ENCODE data around the gene USH1C.

Gene USH1C

DNA sequence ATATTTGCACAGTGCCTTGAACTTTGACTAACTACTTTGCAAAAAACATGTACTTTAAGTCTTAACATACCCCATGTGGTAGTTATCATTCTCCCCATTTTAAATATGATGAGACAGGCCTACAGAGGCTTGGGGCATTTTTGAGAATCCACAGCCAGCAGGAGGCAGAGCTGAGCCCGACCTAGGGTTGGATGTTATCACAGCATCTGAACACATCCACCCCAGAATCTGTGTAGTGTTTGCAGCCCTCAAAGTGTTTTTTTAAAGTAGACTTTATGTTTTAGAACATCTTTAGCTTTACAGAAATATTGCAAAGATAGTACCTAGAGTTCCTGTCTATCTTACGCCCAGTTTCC is 20.4 kb upstream of the USH1C start:
- no peak overlapping the region for H3K27ac ChIP-seq
- TF ChIP-seq, protein P1, sequence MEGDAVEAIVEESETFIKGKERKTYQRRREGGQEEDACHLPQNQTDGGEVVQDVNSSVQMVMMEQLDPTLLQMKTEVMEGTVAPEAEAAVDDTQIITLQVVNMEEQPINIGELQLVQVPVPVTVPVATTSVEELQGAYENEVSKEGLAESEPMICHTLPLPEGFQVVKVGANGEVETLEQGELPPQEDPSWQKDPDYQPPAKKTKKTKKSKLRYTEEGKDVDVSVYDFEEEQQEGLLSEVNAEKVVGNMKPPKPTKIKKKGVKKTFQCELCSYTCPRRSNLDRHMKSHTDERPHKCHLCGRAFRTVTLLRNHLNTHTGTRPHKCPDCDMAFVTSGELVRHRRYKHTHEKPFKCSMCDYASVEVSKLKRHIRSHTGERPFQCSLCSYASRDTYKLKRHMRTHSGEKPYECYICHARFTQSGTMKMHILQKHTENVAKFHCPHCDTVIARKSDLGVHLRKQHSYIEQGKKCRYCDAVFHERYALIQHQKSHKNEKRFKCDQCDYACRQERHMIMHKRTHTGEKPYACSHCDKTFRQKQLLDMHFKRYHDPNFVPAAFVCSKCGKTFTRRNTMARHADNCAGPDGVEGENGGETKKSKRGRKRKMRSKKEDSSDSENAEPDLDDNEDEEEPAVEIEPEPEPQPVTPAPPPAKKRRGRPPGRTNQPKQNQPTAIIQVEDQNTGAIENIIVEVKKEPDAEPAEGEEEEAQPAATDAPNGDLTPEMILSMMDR (conservative IDR thresholded peaks at IDR 0.05): no peak

DNA sequence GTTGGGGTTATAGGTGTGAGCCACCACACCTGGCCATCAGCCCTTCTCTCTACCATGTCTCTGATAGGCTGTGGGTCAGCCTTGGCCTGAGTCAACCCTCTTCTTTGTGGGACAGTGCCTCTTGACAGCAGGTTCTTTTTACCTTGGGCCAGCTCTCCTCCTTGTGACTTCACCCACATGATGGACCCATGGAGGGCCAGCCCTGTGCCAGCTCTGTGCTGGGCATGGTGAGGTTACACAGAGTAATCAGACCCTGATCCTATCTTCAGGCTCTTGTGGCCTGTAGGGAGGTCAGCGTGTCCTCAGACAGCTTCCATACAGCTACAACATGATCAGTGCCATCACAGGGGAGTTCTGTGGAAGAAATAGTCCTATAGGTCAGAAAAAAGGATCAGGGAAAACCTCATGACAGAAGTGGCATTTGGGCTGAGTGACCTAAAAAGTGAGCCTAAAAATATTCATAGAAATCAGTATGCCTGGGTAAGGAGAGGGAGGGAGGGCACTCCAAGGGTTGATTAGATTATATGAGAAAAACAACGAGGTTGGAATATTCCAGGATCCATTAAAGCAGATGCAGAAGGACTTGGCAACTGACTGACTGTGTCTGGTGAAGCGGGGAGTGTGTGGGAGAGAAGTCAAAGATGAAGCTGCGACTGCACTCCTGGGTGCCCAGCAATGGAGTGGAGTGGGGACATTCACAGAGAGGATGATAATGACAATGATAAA is 19.9 kb upstream of the USH1C start:
- TF ChIP-seq, protein P1 (conservative IDR thresholded peaks at IDR 0.05): no peak
- H3K27ac ChIP-seq: no peak overlapping the region

GRCh38 chr11:17563231-17563646 is 19.0 kb upstream of the USH1C start:
- TF ChIP-seq, protein P1 (conservative IDR thresholded peaks at IDR 0.05): no peak
- H3K27ac ChIP-seq: no peak overlapping the region

DNA sequence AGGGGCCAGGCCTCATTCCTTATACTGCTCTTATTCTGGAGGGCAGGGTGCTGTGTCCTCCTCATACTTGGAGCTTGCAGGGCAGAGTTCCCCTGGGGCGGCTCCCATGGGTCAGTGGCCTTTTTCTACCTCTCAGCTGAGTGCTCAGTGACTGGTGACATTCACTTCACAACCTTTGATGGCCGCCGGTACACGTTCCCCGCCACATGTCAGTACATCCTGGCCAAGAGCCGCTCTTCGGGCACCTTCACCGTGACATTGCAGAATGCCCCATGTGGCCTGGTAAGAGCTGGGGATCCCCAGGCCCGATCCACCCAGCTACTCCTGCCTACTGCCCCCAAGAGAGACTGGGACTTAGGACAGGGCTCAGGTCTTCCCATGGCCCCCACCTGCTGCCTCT is 17.3 kb upstream of the USH1C start:
- H3K27ac ChIP-seq: no peak overlapping the region
- TF ChIP-seq, protein P1 (conservative IDR thresholded peaks at IDR 0.05): no peak

DNA sequence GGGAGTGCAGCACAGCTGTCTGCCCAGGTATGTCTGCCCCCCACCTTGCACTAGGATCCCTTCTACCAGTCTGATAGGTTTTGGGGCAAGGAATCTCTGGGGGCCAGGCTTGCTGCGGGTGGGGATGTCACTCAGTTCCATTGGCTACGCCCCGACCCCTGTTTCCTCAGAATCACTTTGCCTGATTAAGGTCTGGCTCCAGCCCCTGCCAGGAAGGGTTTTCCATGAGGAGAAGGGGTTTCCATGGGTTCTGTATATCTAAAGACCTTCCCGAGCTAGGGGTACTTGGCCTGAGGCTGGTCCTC is 16.8 kb upstream of the USH1C start:
- TF ChIP-seq, protein P1 (conservative IDR thresholded peaks at IDR 0.05): no peak
- H3K27ac ChIP-seq: no peak overlapping the region

DNA sequence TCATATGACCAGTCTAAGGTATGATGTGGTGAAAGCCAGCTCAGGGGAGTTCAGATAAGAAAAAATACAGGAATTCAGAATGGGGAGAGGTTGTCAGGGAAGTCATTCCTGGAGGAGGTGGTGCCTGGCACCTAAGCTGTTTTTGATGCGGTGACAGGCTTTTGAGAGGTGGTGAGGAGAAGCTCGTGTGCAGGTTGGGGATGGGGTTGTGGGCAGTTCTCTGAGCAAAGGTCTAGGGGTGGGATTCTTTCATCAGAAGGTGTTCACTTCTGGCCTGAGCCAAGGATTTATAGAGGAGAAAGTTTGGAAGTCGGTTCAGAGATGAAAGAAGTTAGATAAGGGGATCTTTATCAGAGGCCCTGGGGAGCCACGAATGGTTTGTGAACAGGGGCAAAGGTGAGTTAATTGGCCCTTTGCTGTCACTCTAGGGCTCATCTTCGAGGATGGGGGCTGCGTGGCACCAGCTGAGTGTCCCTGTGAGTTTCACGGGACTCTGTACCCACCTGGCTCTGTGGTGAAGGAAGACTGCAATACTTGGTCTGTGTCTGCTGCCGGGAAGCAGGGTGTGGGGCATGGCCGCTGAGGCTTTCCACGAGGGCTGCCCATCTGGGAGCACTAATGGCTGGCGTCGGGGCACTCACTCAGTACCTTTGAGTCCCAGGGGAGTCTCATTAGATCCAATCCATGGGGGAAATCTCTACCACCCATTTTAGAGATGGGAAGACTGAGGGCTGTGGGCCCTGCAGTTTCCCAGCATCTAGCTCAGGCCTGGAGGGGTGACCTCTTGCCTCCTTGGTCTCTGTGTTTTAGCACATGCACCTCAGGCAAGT is 16.3 kb upstream of the USH1C start:
- TF ChIP-seq, protein P1 (conservative IDR thresholded peaks at IDR 0.05): no peak

DNA sequence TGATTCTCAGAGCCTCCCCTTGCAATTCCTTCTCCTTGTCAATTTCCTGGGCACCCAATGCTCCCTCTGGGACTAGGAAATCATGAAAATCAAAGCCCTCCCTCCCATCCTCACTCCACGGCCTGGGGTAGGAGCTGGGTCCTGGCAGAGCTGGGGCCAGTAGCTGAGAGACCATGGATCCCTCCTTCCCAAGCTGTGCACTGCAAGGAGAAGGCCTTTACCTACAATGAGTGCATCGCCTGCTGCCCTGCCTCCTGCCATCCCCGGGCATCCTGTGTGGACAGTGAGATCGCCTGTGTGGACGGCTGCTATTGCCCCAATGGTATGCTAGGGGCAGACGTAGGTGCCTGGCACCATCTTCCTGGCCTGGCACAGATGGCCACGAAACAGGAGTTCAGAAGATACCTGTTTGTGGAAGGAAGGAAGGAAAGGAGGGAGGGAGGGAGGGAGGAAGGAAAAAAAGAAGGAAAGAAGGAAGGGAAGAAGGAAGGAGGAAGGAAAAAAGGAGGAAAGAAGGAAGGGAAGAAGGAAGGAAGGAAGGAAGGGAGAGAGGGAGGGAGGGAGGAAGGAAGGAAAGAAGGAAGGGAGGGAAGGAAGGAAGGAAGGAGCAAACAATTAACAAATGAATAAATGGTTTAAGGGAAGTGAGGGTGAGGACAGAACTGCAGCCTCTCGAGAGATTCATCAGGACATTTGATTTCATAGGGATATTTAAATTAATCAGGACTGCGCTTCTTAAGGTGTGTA is 15.3 kb upstream of the USH1C start:
- TF ChIP-seq, protein P1 (conservative IDR thresholded peaks at IDR 0.05): no peak
- H3K27ac ChIP-seq: no peak overlapping the region

More for the DNA sequence above, 16.3 kb upstream of the USH1C start:
- H3K27ac ChIP-seq: no peak overlapping the region

All from VCaP (cell line).